ENCODE data around the gene DUSP2.

The DUSP2 gene

DNA sequence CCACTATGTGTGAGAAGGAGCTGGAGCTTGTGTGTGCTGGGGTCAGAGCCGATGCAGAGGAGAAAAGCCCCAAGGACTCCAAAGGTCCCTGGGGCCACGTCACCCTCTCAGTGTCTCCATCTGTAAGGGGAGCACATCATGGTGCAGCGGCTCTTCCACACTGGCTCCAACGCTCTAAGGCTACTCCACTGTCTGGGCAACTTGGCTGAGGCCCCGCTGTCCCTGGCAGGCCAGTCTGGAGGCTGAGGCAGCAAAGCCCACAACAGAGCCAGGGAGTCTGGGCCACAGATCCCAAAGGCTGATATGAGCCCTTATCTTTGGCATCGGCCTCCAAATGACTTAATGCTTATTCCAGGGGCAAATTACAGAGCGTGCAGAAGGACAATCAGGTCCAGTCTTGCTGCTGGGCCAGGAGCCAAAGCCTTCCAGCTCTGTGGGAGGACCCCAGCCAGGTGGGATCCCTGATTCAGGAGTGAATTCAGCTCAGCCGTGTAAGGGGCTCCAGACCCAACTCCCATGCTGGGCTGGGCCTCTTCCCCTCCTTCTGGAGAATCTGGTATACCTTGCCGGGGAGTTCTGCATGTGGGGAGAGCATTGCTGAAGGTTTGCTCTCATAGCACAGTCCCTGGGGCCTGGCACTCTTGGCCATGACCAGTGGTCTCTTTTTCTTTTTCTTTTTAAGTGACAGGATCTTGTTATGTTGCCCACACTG lies 1.8 kb upstream of the DUSP2 start:
- no peak for DNase-seq
- Histone ChIP-seq H3K36me3 (peaks cover 28% of the 10 kb centered on the region), H3K4me3 (ENCODE audit: low read depth, low read length) (no peak overlapping the region), H3K9me3 (ENCODE audit: severe bottlenecking) (no peaks in the 10 kb centered on the region), H3K27me3 (ENCODE audit: insufficient read depth, low read depth, severe bottlenecking) (no peaks in the 10 kb centered on the region), H3K27ac (peak overlapping the region; percentile 85)
- TF ChIP-seq, protein P1, sequence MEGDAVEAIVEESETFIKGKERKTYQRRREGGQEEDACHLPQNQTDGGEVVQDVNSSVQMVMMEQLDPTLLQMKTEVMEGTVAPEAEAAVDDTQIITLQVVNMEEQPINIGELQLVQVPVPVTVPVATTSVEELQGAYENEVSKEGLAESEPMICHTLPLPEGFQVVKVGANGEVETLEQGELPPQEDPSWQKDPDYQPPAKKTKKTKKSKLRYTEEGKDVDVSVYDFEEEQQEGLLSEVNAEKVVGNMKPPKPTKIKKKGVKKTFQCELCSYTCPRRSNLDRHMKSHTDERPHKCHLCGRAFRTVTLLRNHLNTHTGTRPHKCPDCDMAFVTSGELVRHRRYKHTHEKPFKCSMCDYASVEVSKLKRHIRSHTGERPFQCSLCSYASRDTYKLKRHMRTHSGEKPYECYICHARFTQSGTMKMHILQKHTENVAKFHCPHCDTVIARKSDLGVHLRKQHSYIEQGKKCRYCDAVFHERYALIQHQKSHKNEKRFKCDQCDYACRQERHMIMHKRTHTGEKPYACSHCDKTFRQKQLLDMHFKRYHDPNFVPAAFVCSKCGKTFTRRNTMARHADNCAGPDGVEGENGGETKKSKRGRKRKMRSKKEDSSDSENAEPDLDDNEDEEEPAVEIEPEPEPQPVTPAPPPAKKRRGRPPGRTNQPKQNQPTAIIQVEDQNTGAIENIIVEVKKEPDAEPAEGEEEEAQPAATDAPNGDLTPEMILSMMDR (IDR thresholded peaks at IDR 0.05; ENCODE audit: low read depth, low read length) = no peak

DNA sequence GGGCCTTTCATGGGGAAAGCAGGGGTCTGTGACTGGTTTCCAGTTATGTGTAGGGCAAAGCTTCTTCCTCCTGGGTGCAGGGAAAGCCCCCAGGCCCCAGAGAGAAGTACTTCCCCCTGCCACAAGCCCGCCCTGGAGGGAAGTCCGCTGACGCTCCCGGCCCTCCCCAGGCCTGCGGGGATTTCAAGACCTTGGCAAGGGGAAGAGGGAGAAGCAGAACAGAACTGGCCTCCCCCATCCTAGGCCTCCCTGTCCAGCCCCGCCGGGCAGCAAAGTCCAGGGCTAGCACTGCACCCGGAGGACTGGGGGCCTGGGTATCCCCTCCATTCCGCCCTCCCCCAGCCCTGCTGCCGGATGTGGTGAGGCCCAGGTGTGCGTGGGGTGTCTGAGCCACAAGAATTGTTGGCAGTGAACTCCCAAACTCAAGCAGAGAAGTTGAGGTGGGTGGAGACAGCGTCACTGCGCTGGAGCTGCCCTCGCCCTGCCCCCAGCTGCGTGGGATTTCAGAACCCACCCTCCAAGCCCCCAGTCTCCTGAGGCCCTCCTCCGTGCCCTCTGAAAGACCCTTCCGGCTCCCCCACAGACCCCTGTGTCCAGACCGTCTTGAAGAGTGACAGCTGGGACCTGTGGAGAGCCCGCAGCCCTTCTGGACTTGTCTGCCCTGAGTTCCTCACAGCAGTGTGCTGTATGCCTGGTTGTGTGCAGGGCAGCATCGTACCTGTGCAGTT lies 1.1 kb upstream of the DUSP2 start:
- H3K4me3 ChIP-seq (ENCODE audit: low read depth, low read length) = no peak overlapping the region
- H3K9me3 ChIP-seq (ENCODE audit: severe bottlenecking) = no peaks in the 10 kb centered on the region
- TF ChIP-seq, protein P1 (IDR thresholded peaks at IDR 0.05; ENCODE audit: low read depth, low read length) = no peak
- no peak for DNase-seq
- no peaks in the 10 kb centered on the region for H3K27me3 ChIP-seq (ENCODE audit: insufficient read depth, low read depth, severe bottlenecking)
- peaks cover 28% of the 10 kb centered on the region for H3K36me3 ChIP-seq
- peak overlapping the region; percentile 85 for H3K27ac ChIP-seq

DNA sequence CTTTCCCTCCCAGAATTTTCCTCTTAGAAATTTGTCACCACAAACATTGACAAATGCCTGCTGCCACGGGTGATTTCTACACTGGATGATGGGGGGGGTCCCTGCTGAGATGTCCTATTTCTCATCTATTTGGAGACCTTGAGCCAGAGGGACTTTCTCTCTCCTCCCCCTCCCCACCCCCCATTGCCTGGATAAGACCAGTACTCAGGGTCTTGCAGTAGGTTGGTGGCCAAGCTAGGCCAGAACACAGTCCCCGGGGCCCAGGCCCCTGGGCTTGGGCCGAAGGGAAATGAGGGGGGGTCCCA lies 560 bp upstream of the DUSP2 start:
- Histone ChIP-seq H3K4me3 (ENCODE audit: low read depth, low read length) (no peak overlapping the region), H3K36me3 (peaks cover 28% of the 10 kb centered on the region), H3K9me3 (ENCODE audit: severe bottlenecking) (no peaks in the 10 kb centered on the region), H3K27me3 (ENCODE audit: insufficient read depth, low read depth, severe bottlenecking) (no peaks in the 10 kb centered on the region), H3K27ac (peak overlapping the region; percentile 85)
- TF ChIP-seq, protein P1 (IDR thresholded peaks at IDR 0.05; ENCODE audit: low read depth, low read length) = no peak
- no peak for DNase-seq

DNA sequence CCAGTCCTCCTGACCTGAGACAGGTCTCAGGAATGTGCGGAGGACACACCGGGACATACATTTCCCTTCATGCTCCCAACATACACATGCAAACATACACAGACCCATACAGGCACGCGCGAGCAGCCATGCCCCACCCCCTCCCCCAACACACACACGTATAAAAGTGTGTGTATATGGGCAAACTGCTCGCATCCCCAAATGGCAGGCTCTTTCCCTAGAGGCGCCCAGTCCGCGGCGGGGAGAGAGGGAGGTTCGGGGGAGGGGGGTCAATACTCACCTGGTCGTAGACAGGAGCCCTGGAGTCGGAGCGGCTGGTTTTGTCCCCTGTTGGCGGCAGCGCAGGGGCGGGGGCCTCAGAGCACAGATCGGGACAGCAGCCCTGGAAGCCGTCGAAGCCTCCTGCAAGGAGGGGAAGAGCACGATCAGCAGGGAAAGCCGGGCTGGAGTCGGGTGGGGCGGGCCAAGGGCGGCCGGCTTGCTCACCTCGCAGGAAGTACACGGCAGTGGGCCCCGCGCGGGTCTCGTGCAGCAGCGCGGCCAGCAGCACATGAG lies 682 bp downstream of the DUSP2 start:
- Histone ChIP-seq H3K36me3 (peaks cover 28% of the 10 kb centered on the region), H3K27ac (peak overlapping the region; percentile 85), H3K9me3 (ENCODE audit: severe bottlenecking) (no peaks in the 10 kb centered on the region), H3K27me3 (ENCODE audit: insufficient read depth, low read depth, severe bottlenecking) (no peaks in the 10 kb centered on the region), H3K4me3 (ENCODE audit: low read depth, low read length) (peak overlapping the region; percentile 79)
- DNase-seq = peak; percentile 39
- TF ChIP-seq, protein P1 (IDR thresholded peaks at IDR 0.05; ENCODE audit: low read depth, low read length) = no peak

DNA sequence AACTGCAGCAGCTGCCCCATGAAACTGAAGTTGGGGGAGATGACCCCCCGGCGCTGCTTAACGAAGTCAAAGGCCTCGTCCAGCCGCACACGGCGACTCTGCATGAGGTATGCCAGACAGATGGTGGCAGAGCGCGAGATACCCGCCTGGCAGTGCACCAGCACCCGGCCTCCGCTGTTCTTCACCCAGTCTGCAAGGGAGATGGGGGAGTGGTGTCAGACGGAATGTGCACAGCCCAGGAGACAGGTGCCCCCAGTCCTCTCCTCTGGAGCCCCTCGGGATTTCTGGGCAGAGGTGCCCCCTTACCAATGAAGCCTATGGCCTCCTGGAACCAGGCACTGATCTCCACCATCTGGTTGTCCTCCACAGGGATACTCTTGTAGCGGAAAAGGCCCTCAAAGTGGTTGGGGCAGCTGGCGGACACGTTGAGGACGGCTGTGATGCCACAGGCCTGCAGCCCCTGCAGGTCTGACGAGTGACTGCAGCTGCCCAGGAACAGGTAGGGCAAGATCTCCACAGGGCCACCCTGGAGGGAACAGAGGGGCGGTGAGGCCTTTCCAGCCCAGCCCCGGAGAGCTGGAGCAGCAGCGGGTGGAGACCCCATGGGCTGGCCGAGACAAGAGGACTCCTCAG lies 1.3 kb downstream of the DUSP2 start:
- H3K9me3 ChIP-seq (ENCODE audit: severe bottlenecking) = no peaks in the 10 kb centered on the region
- TF ChIP-seq, protein P1 (IDR thresholded peaks at IDR 0.05; ENCODE audit: low read depth, low read length) = peak; percentile 52
- DNase-seq = peak; percentile 59
- H3K27ac ChIP-seq = peak overlapping the region; percentile 85
- no peaks in the 10 kb centered on the region for H3K27me3 ChIP-seq (ENCODE audit: insufficient read depth, low read depth, severe bottlenecking)
- peaks cover 28% of the 10 kb centered on the region for H3K36me3 ChIP-seq
- H3K4me3 ChIP-seq (ENCODE audit: low read depth, low read length) = peak overlapping the region; percentile 79
